ENCODE results near the gene PRR22.

- TF ChIP-seq, protein P1, sequence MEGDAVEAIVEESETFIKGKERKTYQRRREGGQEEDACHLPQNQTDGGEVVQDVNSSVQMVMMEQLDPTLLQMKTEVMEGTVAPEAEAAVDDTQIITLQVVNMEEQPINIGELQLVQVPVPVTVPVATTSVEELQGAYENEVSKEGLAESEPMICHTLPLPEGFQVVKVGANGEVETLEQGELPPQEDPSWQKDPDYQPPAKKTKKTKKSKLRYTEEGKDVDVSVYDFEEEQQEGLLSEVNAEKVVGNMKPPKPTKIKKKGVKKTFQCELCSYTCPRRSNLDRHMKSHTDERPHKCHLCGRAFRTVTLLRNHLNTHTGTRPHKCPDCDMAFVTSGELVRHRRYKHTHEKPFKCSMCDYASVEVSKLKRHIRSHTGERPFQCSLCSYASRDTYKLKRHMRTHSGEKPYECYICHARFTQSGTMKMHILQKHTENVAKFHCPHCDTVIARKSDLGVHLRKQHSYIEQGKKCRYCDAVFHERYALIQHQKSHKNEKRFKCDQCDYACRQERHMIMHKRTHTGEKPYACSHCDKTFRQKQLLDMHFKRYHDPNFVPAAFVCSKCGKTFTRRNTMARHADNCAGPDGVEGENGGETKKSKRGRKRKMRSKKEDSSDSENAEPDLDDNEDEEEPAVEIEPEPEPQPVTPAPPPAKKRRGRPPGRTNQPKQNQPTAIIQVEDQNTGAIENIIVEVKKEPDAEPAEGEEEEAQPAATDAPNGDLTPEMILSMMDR (IDR thresholded peaks at IDR 0.05) = no peak
- TF ChIP-seq POLR2A (IDR thresholded peaks at IDR 0.05) = no peak
Measured at GRCh38 chr19:5787409-5788182, 3.0 kb upstream of the PRR22 start.
